Smooth muscle cell (in vitro differentiated cells): Measurements from ENCODE around the gene VPS13D. TPM values are rescaled to one million over a fixed set of nuclear protein-coding genes. Genes with fewer than 3 reads are reported as not detected.

Experiments used
- DNase-seq: peaks from one replicate; lab custom pipeline; 2025; ENCODE audit not compliant: unreplicated experiment; lab: John Stamatoyannopoulos, UW
- H2AFZ ChIP-seq: fragments of 200-600 bp; sonication (generic); 2 replicates; pipeline ENCODE4 v1.6.0; 2016; ENCODE audit warnings: antibody characterized with exemption, low read depth, mild to moderate bottlenecking
- H3F3A ChIP-seq: fragments of 200-600 bp; sonication (generic); 2 replicates; pipeline ENCODE4 v1.6.0; 2017; ENCODE audit warnings: antibody characterized with exemption, low read depth
- H3K27ac ChIP-seq: fragments of 200-600 bp; sonication (generic); 2 replicates; pipeline ENCODE4 v1.5.1; 2016; ENCODE audit warnings: low read depth, mild to moderate bottlenecking
- H3K27me3 ChIP-seq: fragments of 200-600 bp; sonication (generic); 2 replicates; pipeline ENCODE4 v1.6.1; 2016; ENCODE audit warnings: low read depth, mild to moderate bottlenecking
- H3K36me3 ChIP-seq: fragments of 200-600 bp; sonication (generic); 2 replicates; pipeline ENCODE4 v1.5.1; 2016; ENCODE audit warnings: low read depth
- H3K4me1 ChIP-seq: fragments of 200-600 bp; sonication (generic); 2 replicates; pipeline ENCODE4 v1.5.1; 2016; ENCODE audit warnings: low read depth
- H3K4me2 ChIP-seq: fragments of 200-600 bp; sonication (generic); 2 replicates; pipeline ENCODE4 v1.6.0; 2016; ENCODE audit warnings: mild to moderate bottlenecking
- H3K4me3 ChIP-seq: fragments of 200-600 bp; sonication (generic); 2 replicates; pipeline ENCODE4 v1.5.1; 2016; ENCODE audit warnings: mild to moderate bottlenecking
- H3K79me2 ChIP-seq: fragments of 200-600 bp; sonication (generic); 2 replicates; pipeline ENCODE4 v1.6.0; 2016; ENCODE audit warnings: low read depth, mild to moderate bottlenecking
- H3K9ac ChIP-seq: fragments of 200-600 bp; sonication (generic); 2 replicates; pipeline ENCODE4 v1.6.0; 2016; ENCODE audit warnings: low read depth
- H3K9me3 ChIP-seq: fragments of 200-600 bp; sonication (generic); replicated peaks from 2 replicates; pipeline ENCODE4 v1.5.1; 2016; ENCODE audit warnings: low read depth
- H4K20me1 ChIP-seq: fragments of 200-600 bp; sonication (generic); 2 replicates; pipeline ENCODE4 v1.6.0; 2016; ENCODE audit warnings: low read depth
- CTCF ChIP-seq: fragments of 200-600 bp; sonication (generic); IDR thresholded peaks from 2 replicates; pipeline ENCODE4 v1.5.1; 2017; ENCODE audit warnings: borderline replicate concordance, mild to moderate bottlenecking, antibody characterized with exemption; ENCODE audit not compliant: insufficient read depth, poor library complexity, severe bottlenecking
- WGBS: methylation state at CpG from one replicate; pipeline ENCODE4 v1.1.7; 2016; ENCODE audit warnings: low lambda C conversion rate; 5-methylcytosine and 5-hydroxymethylcytosine counted together
- polyA plus RNA-seq: library from polyadenylated mRNA; unstranded; fragments of >200 nt; fragmentation: Nextera tagmentation; extraction: Ambion mirVana; gene quantifications from 2 replicates; pipeline ENCODE4 v1.2.1, GENCODE V29; 2016
- total RNA-seq: library from RNA; depleted of rRNA; stranded (reverse); fragments of >200 nt; gene quantifications from 2 replicates; pipeline ENCODE4 v1.2.3, GENCODE V29; 2014

The VPS13D gene
- total and polyA plus RNA-seq, 2 experiments from 2014 or later, result 3.5 to 20.0 TPM

GRCh38 chr1:12371053-12371452 is 141.2 kb downstream of the VPS13D start:
- Histone ChIP-seq H3K27ac (no peak overlapping the region), H3K9ac (no peak overlapping the region), H3K4me3 (no peak overlapping the region), H2AFZ (no peak overlapping the region), H3F3A (no peaks in the 10 kb centered on the region), H3K9me3 (no peaks in the 10 kb centered on the region), H3K4me2 (no peak overlapping the region), H3K79me2 (no peaks in the 10 kb centered on the region), H3K4me1 (peaks cover 19% of the 10 kb centered on the region), H3K36me3 (no peaks in the 10 kb centered on the region), H4K20me1 (peaks cover 29% of the 10 kb centered on the region), H3K27me3 (no peaks in the 10 kb centered on the region)
- WGBS, result 93% methylated on average over 5 of the region's 5 CpGs
- TF ChIP-seq CTCF, result no peak
- DNase-seq, result no peak

- H2AFZ ChIP-seq, result no peak overlapping the region
- H3K27ac ChIP-seq, result no peak overlapping the region
- no peak overlapping the region for H3K4me2 ChIP-seq
- peaks cover 23% of the 10 kb centered on the region for H4K20me1 ChIP-seq
- no peak for DNase-seq
- peaks cover 19% of the 10 kb centered on the region for H3K4me1 ChIP-seq
- 95% methylated on average over 2 of the region's 2 CpGs for WGBS
- no peaks in the 10 kb centered on the region for H3F3A ChIP-seq
- H3K79me2 ChIP-seq, result no peaks in the 10 kb centered on the region
- TF ChIP-seq CTCF, result no peak
- H3K27me3 ChIP-seq, result no peaks in the 10 kb centered on the region
- H3K36me3 ChIP-seq, result no peaks in the 10 kb centered on the region
- H3K4me3 ChIP-seq, result no peak overlapping the region
- H3K9ac ChIP-seq, result no peak overlapping the region
- no peaks in the 10 kb centered on the region for H3K9me3 ChIP-seq
These were observed 142.3 kb downstream of the VPS13D start for GRCh38 chr1:12372180-12372579.

GRCh38 chr1:12372761-12373160 is 142.9 kb downstream of the VPS13D start:
- DNase-seq, result no peak
- Histone ChIP-seq H3K9ac (no peak overlapping the region), H3K4me3 (no peak overlapping the region), H3K27me3 (no peaks in the 10 kb centered on the region), H3K4me2 (no peak overlapping the region), H4K20me1 (peaks cover 23% of the 10 kb centered on the region), H2AFZ (no peak overlapping the region), H3K79me2 (no peaks in the 10 kb centered on the region), H3K9me3 (no peaks in the 10 kb centered on the region), H3K27ac (no peak overlapping the region), H3K4me1 (peaks cover 19% of the 10 kb centered on the region), H3K36me3 (no peaks in the 10 kb centered on the region), H3F3A (no peaks in the 10 kb centered on the region)
- WGBS, result 91% methylated on average over 3 of the region's 3 CpGs
- TF ChIP-seq CTCF, result no peak

GRCh38 chr1:12375133-12375829 is 145.5 kb downstream of the VPS13D start:
- Histone ChIP-seq H3K4me2 (no peak overlapping the region), H2AFZ (no peak overlapping the region), H3K9me3 (no peaks in the 10 kb centered on the region), H3K27ac (no peak overlapping the region), H4K20me1 (peaks cover 19% of the 10 kb centered on the region), H3K4me3 (no peak overlapping the region), H3K36me3 (no peaks in the 10 kb centered on the region), H3K9ac (no peak overlapping the region), H3K4me1 (peaks cover 7% of the 10 kb centered on the region), H3F3A (no peaks in the 10 kb centered on the region), H3K27me3 (no peaks in the 10 kb centered on the region), H3K79me2 (no peaks in the 10 kb centered on the region)
- WGBS, result 98% methylated on average over 4 of the region's 4 CpGs
- no peak for DNase-seq
- TF ChIP-seq CTCF, result no peak
